Measurements from ENCODE around the gene GTF2F2. TPM values are rescaled to one million over a fixed set of nuclear protein-coding genes. Genes with fewer than 3 reads are reported as not detected.
A peak's percentile ranks its signal among the peaks of the same experiment; 100 is the strongest.

GTF2F2 gene
- total and polyA plus RNA-seq, 2 experiments from 2014 or later, result 42.1 to 75.6 TPM

DNA sequence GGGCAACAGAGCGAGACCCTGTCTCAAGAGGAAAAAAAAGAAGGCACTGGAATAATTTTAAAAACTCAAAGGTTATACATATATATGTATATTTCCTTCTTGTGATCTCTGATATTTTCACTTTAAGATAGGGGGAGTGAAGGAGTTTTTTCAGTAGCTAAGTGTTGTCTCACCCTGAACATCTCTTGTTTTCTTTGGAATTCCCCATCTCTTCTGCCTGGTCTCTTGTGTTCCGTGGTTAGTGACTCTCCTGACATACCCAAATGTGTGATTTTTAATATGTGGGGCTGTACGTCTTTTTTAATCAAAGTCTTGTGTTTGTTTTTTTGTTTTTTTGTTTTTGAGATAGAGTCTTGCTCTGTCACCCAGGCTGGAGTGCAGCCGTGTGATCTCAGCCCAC lies 95.9 kb downstream of the GTF2F2 start:
- Histone ChIP-seq H3K4me2 (no peak overlapping the region), H3K9me2 (ENCODE audit: insufficient read depth) (no peaks in the 10 kb centered on the region), H3K4me1 (ENCODE audit: insufficient read depth) (peaks cover 18% of the 10 kb centered on the region), H3F3A (replicated peaks; ENCODE audit: low read depth) (no peaks in the 10 kb centered on the region), H3K36me3 (ENCODE audit: insufficient read depth) (no peaks in the 10 kb centered on the region), H3K4me3 (no peak overlapping the region), H3K27me3 (ENCODE audit: insufficient read depth) (no peaks in the 10 kb centered on the region), H4K20me1 (replicated peaks; ENCODE audit: insufficient read depth) (no peaks in the 10 kb centered on the region; the same call in 1 of the 2 replicates), H3K79me2 (replicated peaks; ENCODE audit: insufficient read depth) (no peaks in the 10 kb centered on the region), H2AFZ (no peak overlapping the region), H3K27ac (ENCODE audit: low read depth) (no peak overlapping the region)
- Mint-ChIP-seq H3K4me3 (no peak overlapping the region), H3K4me1 (peaks cover 23% of the 10 kb centered on the region; the same call in 2 of the 3 replicates), H3K27me3 (ENCODE audit: insufficient read depth, low read depth, poor library complexity) (peaks cover 2% of the 10 kb centered on the region), H3K36me3 (ENCODE audit: low read depth) (no peaks in the 10 kb centered on the region; the same call in 2 of the 3 replicates), H3K27ac (0 out of 2 replicates have a peak overlapping the region, but pooled peaks have one; percentile 4), H3K9me3 (no peaks in the 10 kb centered on the region)
- no peak for ATAC-seq
- TF ChIP-seq EZH2phosphoT487 (IDR thresholded peaks at IDR 0.05; ENCODE audit: unreplicated experiment) (no peak), JUNB (IDR thresholded peaks at IDR 0.05; ENCODE audit: unreplicated experiment) (no peak), STAT1 (IDR thresholded peaks at IDR 0.05; ENCODE audit: unreplicated experiment) (no peak), CREB1 (CRISPR knock-in tag; IDR thresholded peaks at IDR 0.05; ENCODE audit: low read depth) (no peak), ETS1 (IDR thresholded peaks at IDR 0.05) (no peak), NANOG (IDR thresholded peaks at IDR 0.05; ENCODE audit: borderline replicate concordance) (no peak), EZH2 (IDR thresholded peaks at IDR 0.05; ENCODE audit: low read depth, unreplicated experiment) (no peak), ZNF114 (CRISPR knock-in tag; IDR thresholded peaks at IDR 0.05) (no peak)
- TF ChIP-seq, protein P1, sequence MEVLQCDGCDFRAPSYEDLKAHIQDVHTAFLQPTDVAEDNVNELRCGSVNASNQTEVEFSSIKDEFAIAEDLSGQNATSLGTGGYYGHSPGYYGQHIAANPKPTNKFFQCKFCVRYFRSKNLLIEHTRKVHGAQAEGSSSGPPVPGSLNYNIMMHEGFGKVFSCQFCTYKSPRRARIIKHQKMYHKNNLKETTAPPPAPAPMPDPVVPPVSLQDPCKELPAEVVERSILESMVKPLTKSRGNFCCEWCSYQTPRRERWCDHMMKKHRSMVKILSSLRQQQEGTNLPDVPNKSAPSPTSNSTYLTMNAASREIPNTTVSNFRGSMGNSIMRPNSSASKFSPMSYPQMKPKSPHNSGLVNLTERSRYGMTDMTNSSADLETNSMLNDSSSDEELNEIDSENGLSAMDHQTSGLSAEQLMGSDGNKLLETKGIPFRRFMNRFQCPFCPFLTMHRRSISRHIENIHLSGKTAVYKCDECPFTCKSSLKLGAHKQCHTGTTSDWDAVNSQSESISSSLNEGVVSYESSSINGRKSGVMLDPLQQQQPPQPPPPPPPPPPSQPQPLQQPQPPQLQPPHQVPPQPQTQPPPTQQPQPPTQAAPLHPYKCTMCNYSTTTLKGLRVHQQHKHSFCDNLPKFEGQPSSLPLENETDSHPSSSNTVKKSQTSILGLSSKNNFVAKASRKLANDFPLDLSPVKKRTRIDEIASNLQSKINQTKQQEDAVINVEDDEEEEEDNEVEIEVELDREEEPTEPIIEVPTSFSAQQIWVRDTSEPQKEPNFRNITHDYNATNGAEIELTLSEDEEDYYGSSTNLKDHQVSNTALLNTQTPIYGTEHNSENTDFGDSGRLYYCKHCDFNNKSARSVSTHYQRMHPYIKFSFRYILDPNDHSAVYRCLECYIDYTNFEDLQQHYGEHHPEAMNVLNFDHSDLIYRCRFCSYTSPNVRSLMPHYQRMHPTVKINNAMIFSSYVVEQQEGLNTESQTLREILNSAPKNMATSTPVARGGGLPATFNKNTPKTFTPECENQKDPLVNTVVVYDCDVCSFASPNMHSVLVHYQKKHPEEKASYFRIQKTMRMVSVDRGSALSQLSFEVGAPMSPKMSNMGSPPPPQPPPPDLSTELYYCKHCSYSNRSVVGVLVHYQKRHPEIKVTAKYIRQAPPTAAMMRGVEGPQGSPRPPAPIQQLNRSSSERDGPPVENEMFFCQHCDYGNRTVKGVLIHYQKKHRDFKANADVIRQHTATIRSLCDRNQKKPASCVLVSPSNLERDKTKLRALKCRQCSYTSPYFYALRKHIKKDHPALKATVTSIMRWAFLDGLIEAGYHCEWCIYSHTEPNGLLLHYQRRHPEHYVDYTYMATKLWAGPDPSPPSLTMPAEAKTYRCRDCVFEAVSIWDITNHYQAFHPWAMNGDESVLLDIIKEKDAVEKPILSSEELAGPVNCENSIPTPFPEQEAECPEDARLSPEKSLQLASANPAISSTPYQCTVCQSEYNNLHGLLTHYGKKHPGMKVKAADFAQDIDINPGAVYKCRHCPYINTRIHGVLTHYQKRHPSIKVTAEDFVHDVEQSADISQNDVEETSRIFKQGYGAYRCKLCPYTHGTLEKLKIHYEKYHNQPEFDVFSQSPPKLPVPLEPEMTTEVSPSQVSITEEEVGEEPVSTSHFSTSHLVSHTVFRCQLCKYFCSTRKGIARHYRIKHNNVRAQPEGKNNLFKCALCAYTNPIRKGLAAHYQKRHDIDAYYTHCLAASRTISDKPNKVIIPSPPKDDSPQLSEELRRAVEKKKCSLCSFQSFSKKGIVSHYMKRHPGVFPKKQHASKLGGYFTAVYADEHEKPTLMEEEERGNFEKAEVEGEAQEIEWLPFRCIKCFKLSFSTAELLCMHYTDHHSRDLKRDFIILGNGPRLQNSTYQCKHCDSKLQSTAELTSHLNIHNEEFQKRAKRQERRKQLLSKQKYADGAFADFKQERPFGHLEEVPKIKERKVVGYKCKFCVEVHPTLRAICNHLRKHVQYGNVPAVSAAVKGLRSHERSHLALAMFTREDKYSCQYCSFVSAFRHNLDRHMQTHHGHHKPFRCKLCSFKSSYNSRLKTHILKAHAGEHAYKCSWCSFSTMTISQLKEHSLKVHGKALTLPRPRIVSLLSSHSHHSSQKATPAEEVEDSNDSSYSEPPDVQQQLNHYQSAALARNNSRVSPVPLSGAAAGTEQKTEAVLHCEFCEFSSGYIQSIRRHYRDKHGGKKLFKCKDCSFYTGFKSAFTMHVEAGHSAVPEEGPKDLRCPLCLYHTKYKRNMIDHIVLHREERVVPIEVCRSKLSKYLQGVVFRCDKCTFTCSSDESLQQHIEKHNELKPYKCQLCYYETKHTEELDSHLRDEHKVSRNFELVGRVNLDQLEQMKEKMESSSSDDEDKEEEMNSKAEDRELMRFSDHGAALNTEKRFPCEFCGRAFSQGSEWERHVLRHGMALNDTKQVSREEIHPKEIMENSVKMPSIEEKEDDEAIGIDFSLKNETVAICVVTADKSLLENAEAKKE (CRISPR knock-in tag; IDR thresholded peaks at IDR 0.05), result no peak
- TF ChIP-seq, protein P2, sequence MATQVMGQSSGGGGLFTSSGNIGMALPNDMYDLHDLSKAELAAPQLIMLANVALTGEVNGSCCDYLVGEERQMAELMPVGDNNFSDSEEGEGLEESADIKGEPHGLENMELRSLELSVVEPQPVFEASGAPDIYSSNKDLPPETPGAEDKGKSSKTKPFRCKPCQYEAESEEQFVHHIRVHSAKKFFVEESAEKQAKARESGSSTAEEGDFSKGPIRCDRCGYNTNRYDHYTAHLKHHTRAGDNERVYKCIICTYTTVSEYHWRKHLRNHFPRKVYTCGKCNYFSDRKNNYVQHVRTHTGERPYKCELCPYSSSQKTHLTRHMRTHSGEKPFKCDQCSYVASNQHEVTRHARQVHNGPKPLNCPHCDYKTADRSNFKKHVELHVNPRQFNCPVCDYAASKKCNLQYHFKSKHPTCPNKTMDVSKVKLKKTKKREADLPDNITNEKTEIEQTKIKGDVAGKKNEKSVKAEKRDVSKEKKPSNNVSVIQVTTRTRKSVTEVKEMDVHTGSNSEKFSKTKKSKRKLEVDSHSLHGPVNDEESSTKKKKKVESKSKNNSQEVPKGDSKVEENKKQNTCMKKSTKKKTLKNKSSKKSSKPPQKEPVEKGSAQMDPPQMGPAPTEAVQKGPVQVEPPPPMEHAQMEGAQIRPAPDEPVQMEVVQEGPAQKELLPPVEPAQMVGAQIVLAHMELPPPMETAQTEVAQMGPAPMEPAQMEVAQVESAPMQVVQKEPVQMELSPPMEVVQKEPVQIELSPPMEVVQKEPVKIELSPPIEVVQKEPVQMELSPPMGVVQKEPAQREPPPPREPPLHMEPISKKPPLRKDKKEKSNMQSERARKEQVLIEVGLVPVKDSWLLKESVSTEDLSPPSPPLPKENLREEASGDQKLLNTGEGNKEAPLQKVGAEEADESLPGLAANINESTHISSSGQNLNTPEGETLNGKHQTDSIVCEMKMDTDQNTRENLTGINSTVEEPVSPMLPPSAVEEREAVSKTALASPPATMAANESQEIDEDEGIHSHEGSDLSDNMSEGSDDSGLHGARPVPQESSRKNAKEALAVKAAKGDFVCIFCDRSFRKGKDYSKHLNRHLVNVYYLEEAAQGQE (IDR thresholded peaks at IDR 0.05; ENCODE audit: unreplicated experiment), result no peak
- TF ChIP-seq, protein P3, sequence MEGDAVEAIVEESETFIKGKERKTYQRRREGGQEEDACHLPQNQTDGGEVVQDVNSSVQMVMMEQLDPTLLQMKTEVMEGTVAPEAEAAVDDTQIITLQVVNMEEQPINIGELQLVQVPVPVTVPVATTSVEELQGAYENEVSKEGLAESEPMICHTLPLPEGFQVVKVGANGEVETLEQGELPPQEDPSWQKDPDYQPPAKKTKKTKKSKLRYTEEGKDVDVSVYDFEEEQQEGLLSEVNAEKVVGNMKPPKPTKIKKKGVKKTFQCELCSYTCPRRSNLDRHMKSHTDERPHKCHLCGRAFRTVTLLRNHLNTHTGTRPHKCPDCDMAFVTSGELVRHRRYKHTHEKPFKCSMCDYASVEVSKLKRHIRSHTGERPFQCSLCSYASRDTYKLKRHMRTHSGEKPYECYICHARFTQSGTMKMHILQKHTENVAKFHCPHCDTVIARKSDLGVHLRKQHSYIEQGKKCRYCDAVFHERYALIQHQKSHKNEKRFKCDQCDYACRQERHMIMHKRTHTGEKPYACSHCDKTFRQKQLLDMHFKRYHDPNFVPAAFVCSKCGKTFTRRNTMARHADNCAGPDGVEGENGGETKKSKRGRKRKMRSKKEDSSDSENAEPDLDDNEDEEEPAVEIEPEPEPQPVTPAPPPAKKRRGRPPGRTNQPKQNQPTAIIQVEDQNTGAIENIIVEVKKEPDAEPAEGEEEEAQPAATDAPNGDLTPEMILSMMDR (conservative IDR thresholded peaks at IDR 0.05; ENCODE audit: low read depth in 2 of 2), result no peak
- DNase-seq (ENCODE audit: low spot score), result no peak

Data from GM23338 (cell line).